Astrocyte (in vitro differentiated cells and primary cell): ENCODE measurements around the gene OR5H1. TPM values are rescaled to one million over a fixed set of nuclear protein-coding genes. Genes with fewer than 3 reads are reported as not detected.

Experiments
- DNase-seq: peaks from one replicate; pipeline ENCODE4 v3.0.0-alpha.2; 2010; ENCODE audit warnings: low read depth
- FAIRE-seq: peaks from 2 replicates; lab custom pipeline; 2011; peaks lifted over from hg19 to GRCh38; lab: Jason Lieb, UNC
- H2AFZ ChIP-seq: 2 replicates; pipeline ENCODE4 v1.6.0; 2012; ENCODE audit warnings: low read depth, low read length, inconsistent platforms
- H3K27ac ChIP-seq: 2 replicates; pipeline ENCODE4 v1.5.1; 2011; ENCODE audit warnings: low read depth, low read length, inconsistent platforms
- H3K27me3 ChIP-seq: 2 replicates; pipeline ENCODE4 v1.6.0; 2011; ENCODE audit warnings: low read length, inconsistent platforms; ENCODE audit not compliant: insufficient read depth
- H3K36me3 ChIP-seq: 2 replicates; pipeline ENCODE4 v1.5.1; 2011; ENCODE audit warnings: low read length, inconsistent platforms; ENCODE audit not compliant: insufficient read depth
- H3K4me1 ChIP-seq: 2 replicates; pipeline ENCODE4 v1.5.1; 2011; ENCODE audit warnings: low read length, inconsistent platforms; ENCODE audit not compliant: insufficient read depth
- H3K4me2 ChIP-seq: 2 replicates; pipeline ENCODE4 v1.6.0; 2012; ENCODE audit warnings: low read length, inconsistent platforms
- H3K4me3 ChIP-seq: 2 replicates; pipeline ENCODE4 v1.5.1; 2011; ENCODE audit warnings: low read depth, mild to moderate bottlenecking, low read length, inconsistent platforms; ENCODE audit not compliant: insufficient read depth
- H3K79me2 ChIP-seq: 2 replicates; pipeline ENCODE4 v1.6.0; 2012; ENCODE audit warnings: mild to moderate bottlenecking, low read length, inconsistent platforms; ENCODE audit not compliant: insufficient read depth
- H3K9ac ChIP-seq: 2 replicates; pipeline ENCODE4 v1.6.0; 2012; ENCODE audit warnings: mild to moderate bottlenecking, low read length, inconsistent platforms
- H3K9me3 ChIP-seq: 2 replicates; pipeline ENCODE4 v1.5.1; 2012; ENCODE audit warnings: low read depth, mild to moderate bottlenecking, low read length, inconsistent platforms; ENCODE audit not compliant: insufficient read depth
- H4K20me1 ChIP-seq: 2 replicates; pipeline ENCODE4 v1.6.0; 2012; ENCODE audit warnings: low read length, inconsistent platforms; ENCODE audit not compliant: insufficient read depth
- H3K27ac Mint-ChIP-seq: one replicate; pipeline ENCODE4 v1.8.0; 2021; ENCODE audit warnings: mild to moderate bottlenecking, mixed read lengths; ENCODE audit not compliant: unreplicated experiment
- H3K27me3 Mint-ChIP-seq: one replicate; pipeline ENCODE4 v1.8.0; 2021; ENCODE audit warnings: low read depth, mixed read lengths; ENCODE audit not compliant: unreplicated experiment
- H3K36me3 Mint-ChIP-seq: one replicate; pipeline ENCODE4 v1.8.0; 2021; ENCODE audit warnings: low read depth, mixed read lengths; ENCODE audit not compliant: unreplicated experiment
- H3K4me1 Mint-ChIP-seq: one replicate; pipeline ENCODE4 v1.8.0; 2021; ENCODE audit warnings: low read depth, mixed read lengths; ENCODE audit not compliant: unreplicated experiment
- H3K4me3 Mint-ChIP-seq: one replicate; pipeline ENCODE4 v1.8.0; 2021; ENCODE audit warnings: mild to moderate bottlenecking, moderate library complexity, mixed read lengths; ENCODE audit not compliant: unreplicated experiment
- H3K9me3 Mint-ChIP-seq: one replicate; pipeline ENCODE4 v1.8.0; 2021; ENCODE audit warnings: mild to moderate bottlenecking, mixed read lengths; ENCODE audit not compliant: unreplicated experiment
- EZH2 ChIP-seq: IDR thresholded peaks from 2 replicates; pipeline ENCODE4 v1.6.1; 2012; ENCODE audit warnings: mild to moderate bottlenecking, low read length, inconsistent platforms; ENCODE audit not compliant: insufficient read depth
- total RNA-seq: library from RNA; stranded (reverse); gene quantifications from 2 replicates; pipeline ENCODE4 v1.2.1, GENCODE V29; 2021
- TF ChIP-seq, protein P1 (sequence below): IDR thresholded peaks from 2 replicates; pipeline ENCODE4 v1.5.1; 2011; ENCODE audit warnings: low read depth, mild to moderate bottlenecking, inconsistent platforms, low read length, moderate library complexity; ENCODE audit not compliant: insufficient read depth

The OR5H1 gene
- total RNA-seq, 1 donor from 2014 or later, result not detected

DNA sequence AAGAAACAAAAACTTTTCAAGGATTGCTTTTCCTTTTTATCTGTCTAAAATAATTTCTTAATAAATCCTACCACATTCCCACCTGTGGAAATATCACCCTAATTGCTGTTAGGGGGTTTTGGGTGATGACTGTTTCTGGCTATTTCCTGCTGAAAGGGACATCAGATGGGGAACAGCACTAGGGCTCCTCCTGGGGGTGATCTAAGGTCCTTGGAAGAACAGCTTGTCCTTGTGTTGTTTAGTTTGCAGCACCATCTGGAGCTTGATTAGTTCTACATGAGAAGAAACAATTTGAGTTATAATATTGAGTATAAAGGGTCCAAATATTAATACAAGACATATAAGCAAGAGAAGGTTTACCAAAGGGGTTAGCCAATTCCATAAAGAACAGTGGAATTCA is 54.7 kb downstream of the OR5H1 start:
- FAIRE-seq (no peak), DNase-seq (no peak)
- no peak overlapping the region for H3K4me2 ChIP-seq
- Mint-ChIP-seq H3K9me3 (no peaks in the 10 kb centered on the region), H3K27me3 (no peaks in the 10 kb centered on the region), H3K27ac (no peak overlapping the region), H3K36me3 (no peaks in the 10 kb centered on the region), H3K4me1 (no peaks in the 10 kb centered on the region), H3K4me3 (no peak overlapping the region)
- H2AFZ ChIP-seq, result no peak overlapping the region
- no peak overlapping the region for H3K4me3 ChIP-seq
- H3K36me3 ChIP-seq, result no peaks in the 10 kb centered on the region
- no peak overlapping the region for H3K9ac ChIP-seq
- no peaks in the 10 kb centered on the region for H4K20me1 ChIP-seq
- H3K4me1 ChIP-seq, result no peaks in the 10 kb centered on the region
- TF ChIP-seq, protein P1, sequence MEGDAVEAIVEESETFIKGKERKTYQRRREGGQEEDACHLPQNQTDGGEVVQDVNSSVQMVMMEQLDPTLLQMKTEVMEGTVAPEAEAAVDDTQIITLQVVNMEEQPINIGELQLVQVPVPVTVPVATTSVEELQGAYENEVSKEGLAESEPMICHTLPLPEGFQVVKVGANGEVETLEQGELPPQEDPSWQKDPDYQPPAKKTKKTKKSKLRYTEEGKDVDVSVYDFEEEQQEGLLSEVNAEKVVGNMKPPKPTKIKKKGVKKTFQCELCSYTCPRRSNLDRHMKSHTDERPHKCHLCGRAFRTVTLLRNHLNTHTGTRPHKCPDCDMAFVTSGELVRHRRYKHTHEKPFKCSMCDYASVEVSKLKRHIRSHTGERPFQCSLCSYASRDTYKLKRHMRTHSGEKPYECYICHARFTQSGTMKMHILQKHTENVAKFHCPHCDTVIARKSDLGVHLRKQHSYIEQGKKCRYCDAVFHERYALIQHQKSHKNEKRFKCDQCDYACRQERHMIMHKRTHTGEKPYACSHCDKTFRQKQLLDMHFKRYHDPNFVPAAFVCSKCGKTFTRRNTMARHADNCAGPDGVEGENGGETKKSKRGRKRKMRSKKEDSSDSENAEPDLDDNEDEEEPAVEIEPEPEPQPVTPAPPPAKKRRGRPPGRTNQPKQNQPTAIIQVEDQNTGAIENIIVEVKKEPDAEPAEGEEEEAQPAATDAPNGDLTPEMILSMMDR, result no peak
- no peak for TF ChIP-seq EZH2
- no peaks in the 10 kb centered on the region for H3K9me3 ChIP-seq
- no peak overlapping the region for H3K27ac ChIP-seq
- H3K79me2 ChIP-seq, result no peaks in the 10 kb centered on the region
- H3K27me3 ChIP-seq, result no peaks in the 10 kb centered on the region

Other genes starting within 250 kb of the OR5H1 start
- 17.3 and 20.2 TPM in 2 replicates for gene RIOX2, start 158.3 kb upstream of the OR5H1 start, total RNA-seq
- gene GABRR3, start 95.4 kb upstream of the OR5H1 start, total RNA-seq, result not detected in 2 replicates
- not detected in 2 replicates for gene OR5AC2, start 43.5 kb upstream of the OR5H1 start, total RNA-seq
- not detected in 2 replicates for gene OR5H14, start 16.8 kb downstream of the OR5H1 start, total RNA-seq
- gene OR5H15, start 36.0 kb downstream of the OR5H1 start, total RNA-seq, result not detected in 2 replicates
- gene OR5H6, start 133.5 kb downstream of the OR5H1 start, total RNA-seq, result not detected in 2 replicates
- not detected in 2 replicates for gene OR5H2, start 151.8 kb downstream of the OR5H1 start, total RNA-seq
- gene OR5K4, start 223.1 kb downstream of the OR5H1 start, total RNA-seq, result not detected in 2 replicates